Stimulated activated CD4-positive, alpha-beta T cell treated with anti-CD3 and anti-CD28 coated beads, Interleukin-1b, Interleukin-23, amount 100 ng/mL, for 48 hours (primary cell): ENCODE data around the gene TRIM41.
"Not testable (repeated sequence)": the region's sequence is repeated elsewhere in the genome, so short reads cannot be mapped to it uniquely, and the experiment has no call there.

Experiments
- DNase-seq: peaks from one replicate; pipeline ENCODE4 v3.0.0-alpha.2; 2020

TRIM41 gene

DNA sequence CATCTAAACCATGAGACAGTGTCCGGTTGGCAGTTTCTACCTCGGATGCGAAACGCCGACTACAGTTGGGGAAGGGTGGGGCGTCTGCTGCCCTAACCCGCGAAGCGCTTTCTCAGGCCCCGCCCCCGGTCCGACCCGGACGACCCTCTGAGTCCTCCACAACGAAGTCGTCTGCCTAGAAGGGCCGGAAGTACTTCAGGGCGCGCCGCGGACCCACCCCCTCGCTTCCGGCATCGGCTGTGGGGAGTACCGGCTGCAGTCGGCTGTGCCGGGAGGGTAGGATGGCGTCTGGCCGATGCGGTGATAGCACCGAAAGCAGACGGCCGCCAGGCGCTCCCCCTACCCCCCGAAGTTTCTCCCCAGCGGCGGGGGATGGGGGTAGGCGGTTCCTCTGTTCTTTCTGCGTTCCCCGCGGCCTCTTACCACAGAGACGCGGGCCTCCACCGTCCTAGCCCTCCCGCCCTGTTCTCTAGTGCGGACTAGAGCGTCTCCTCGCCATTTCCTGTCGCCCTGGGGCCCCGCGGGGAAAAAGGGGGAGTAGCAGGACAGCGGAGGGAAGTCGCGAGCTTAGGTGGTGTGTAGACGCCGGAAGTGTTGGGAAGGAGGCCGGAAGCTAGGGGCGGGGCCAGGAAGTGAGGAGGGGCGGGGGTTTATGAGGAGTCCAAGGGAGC lies at the start of gene TRIM41:
Gene TRIM41 (plus strand): TSS at position 224 of the 671 bp plus-strand sequence. CDS start 719 bp downstream, outside the sequence.
- peak; percentile 98 for DNase-seq

DNA sequence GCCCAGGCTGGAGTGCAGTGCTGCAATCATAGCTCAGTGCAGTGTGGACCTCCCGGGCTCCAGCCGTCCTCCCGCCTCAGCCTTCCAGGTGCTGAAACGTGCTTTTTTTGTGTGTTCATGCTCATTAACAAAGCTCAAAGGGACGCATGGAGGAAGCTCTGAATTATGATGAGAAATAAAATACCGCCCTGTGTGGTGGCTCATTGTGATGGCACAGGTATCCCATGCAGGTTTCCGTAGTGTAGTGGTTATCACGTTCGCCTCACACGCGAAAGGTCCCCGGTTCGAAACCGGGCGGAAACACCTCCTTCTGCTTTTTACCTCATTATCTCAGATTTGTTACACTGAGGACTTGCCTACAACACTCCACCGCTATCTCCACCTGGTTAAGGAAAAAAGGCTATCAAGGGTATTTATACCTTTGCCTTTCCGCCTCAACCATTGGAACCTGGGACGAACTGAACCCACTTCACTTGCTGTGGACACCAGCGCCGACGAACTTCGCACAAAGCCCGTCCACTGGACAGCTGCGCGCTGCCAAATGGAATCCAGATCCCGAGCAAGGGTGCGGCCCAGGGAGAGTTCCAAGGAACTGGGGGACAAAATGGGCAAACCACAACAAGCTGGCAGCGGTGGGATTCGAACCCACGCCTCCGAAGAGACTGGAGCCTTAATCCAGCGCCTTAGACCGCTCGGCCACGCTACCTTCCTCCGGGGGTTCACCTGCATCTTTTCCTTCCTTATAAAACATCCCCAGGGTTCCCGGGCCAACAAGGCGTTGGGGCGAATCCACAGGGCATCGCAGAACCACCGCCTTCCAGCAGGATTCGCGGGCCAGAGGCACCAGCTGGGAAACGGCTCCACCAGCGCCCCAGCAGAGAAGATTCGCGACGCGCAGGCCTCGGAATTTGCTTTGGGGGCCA lies 49.4 kb upstream of the TRIM41 start:
- peak; percentile 86 for DNase-seq

- DNase-seq: no peak
Measured at GRCh38 chr5:181176254-181176952, 46.7 kb upstream of the TRIM41 start.

GRCh38 chr5:181177559-181177958 lies 45.5 kb upstream of the TRIM41 start:
- DNase-seq: not testable (repeated sequence)

GRCh38 chr5:181181650-181182565 lies 41.2 kb upstream of the TRIM41 start:
- peak; percentile 57 for DNase-seq

DNA sequence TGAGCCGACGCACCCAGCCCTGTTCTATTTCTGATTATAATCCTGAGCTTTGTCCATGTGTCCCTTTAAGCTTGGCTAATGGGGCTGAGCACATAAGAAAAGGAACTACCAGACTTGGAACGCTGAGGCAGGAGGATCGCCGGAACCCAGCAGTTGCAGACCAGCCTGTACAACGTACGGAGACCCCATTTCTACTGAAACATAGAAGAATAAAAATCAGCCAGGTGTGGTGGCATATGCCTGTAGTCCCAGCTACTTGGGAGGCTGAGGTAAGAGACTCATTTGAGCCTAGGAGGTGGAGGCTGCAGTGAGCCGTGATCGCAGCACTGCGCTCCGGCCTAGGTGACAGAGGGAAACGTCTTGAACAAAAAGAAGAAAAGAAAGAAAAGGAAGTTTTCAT lies 40.4 kb upstream of the TRIM41 start:
- no peak for DNase-seq

- DNase-seq: no peak
Measured at GRCh38 chr5:181184845-181185216, 38.2 kb upstream of the TRIM41 start.

- no peak for DNase-seq
Measured at GRCh38 chr5:181185560-181185959, 37.5 kb upstream of the TRIM41 start.

- no peak for DNase-seq
Measured at GRCh38 chr5:181186022-181186421, 37.1 kb upstream of the TRIM41 start.

- DNase-seq: no peak
Measured at GRCh38 chr5:181186986-181187499, 36.0 kb upstream of the TRIM41 start.

- peak; percentile 84 for DNase-seq
Measured at GRCh38 chr5:181187500-181188213, 35.4 kb upstream of the TRIM41 start.

GRCh38 chr5:181188700-181189362 lies 34.2 kb upstream of the TRIM41 start:
- DNase-seq: peak; percentile 84

GRCh38 chr5:181189363-181189961 lies 33.6 kb upstream of the TRIM41 start:
- DNase-seq: peak; percentile 72

- DNase-seq: no peak
Measured at GRCh38 chr5:181189962-181190710, 32.9 kb upstream of the TRIM41 start.

DNA sequence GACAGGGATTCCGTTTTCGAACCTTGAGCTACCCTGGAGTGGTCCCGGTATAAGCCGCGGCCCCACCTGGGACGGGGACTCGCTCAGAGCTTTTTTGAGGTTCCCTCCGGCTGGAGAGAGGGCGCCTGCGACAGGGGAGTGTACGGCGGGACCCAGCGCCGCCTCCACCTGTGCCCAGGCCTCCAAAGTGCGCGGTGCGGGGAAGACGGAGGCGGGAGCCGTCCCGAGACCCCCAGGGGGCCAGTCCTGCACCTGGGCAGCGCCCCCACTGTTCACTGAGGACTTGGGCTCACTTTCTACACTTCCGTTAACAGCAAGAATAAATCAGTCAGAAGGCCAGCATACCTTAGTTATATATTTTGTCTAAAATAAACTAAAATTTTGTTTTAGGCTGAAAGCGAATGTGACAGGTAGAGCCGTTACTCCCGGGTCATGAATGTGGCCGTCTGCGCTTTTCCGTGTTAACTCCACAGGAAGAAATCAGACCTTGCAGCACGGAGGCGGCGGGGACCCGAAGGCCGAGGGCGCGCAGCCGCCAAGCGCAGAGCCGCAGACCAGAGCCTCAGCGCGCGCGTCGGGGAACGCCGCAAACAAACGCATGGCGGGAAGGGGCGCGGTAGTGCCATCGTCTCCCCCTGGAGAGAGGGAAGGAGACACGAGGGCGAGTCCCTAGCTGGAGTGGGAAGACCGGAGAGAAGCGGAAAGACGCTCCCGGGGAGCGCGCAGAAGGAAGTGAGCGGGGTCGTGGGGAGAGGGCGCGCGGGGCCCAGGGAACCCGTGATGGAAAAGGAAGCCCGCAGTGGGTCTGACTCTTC lies 32.2 kb upstream of the TRIM41 start:
- peak; percentile 52 for DNase-seq

- peak; percentile 95 for DNase-seq
Measured at GRCh38 chr5:181191526-181192336, 31.4 kb upstream of the TRIM41 start.

DNA sequence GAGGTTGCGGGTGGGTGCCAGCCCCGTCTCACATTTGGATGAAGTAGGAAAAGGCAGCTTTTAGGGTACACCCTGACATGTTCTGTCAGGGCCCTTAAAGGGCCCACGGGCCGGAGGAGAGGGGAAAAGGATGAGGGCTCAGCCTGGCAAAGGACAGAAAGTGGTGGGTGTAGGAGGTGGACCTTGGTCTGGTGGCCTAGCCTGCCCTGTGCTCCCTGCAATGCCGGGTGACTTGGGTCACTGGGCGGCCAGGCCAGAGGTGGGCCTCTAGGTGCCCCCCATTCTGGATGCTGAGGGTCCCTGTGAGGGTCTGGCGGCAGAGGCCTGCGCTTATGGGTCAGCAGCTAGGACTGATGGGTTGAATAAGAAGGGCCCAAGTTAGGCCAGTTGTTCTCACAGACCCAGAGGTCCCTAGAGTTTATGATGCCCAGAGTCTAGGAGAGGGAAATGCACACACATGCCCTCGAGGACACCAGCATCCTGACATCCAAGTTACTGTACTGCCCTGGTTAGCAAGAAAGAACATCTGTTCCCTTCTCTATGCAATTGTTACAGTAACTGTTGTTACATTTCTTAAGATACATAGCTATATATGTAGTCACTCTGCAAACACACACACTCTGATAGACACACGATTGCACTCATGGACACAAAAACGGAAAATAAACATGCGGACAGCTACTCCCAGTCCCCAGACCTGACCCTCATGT lies 30.6 kb upstream of the TRIM41 start:
- DNase-seq: no peak
